Hippocampal formation (tissue), 2 donors: Measurements from ENCODE around the gene TAS2R5.
"Not testable (repeated sequence)": the region's sequence is repeated elsewhere in the genome, so short reads cannot be mapped to it uniquely, and the experiment has no call there.

Experiments used
- DNase-seq, 2 donors: peaks; one replicate each; lab custom pipeline; 2025; lab: John Stamatoyannopoulos, UW

TAS2R5 gene, protein sequence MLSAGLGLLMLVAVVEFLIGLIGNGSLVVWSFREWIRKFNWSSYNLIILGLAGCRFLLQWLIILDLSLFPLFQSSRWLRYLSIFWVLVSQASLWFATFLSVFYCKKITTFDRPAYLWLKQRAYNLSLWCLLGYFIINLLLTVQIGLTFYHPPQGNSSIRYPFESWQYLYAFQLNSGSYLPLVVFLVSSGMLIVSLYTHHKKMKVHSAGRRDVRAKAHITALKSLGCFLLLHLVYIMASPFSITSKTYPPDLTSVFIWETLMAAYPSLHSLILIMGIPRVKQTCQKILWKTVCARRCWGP

DNA sequence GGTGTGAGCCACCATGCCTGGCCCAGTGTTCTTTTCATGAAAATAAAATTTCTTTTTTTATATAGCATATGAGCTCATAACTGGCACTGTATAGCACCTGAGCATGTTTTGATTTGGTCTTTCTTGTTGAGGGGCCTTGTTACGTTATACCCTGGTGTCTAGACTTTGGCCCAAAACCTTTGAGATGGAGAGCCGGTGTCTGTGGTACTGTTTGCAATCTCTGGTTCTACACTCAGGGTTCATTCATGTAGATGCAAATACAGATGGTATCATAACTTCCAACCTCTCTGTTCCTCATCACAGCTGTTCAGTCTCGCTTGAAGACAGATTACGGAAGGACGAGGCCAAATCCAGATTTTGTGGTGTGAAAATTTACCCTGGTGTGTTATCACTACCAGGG lies at the start of gene TAS2R5:
Gene TAS2R5, plus strand, starts transcription at position 301 of the 400 bp plus-strand sequence. CDS start 145 bp downstream, outside the sequence.
- no peak for DNase-seq

DNA sequence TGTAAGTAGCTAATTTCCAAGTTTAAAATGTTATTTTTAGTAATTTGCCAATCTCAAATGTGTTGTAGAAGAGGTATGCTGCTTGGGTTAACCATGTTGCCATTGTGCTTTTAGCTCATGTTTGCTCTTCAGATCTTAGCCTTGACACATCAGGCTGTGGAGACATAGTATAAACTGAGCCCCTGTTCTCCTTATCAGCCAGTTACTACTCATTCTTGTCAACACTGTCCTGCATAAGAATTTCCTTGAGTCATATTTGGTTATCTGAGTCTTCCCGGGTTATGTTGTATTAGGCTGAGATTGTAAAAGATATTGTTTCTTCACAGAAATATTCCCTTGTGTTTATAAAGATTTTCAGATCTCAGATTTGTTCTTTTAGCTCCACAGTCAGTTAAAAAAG lies 47.8 kb upstream of the TAS2R5 start:
- DNase-seq = no peak

DNA sequence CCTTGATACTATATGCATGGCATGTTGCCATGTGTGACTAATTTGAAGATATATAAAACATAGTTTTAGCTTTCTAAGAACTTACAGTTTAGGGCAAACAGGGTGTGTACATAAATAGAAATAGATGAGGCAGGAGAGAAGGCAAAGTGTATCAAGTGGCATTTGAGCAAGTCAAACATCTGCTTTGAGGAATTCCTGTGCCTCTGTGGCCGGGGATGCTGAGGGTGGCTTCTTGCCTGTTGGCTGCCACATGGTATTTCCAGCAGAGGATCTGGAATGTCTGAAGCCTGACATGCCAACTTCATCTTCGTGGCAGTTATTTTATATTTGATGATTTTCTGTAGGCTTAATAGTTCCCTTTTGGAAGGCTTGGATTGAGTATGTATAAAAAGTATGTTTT lies 45.9 kb upstream of the TAS2R5 start:
- DNase-seq = no peak

DNA sequence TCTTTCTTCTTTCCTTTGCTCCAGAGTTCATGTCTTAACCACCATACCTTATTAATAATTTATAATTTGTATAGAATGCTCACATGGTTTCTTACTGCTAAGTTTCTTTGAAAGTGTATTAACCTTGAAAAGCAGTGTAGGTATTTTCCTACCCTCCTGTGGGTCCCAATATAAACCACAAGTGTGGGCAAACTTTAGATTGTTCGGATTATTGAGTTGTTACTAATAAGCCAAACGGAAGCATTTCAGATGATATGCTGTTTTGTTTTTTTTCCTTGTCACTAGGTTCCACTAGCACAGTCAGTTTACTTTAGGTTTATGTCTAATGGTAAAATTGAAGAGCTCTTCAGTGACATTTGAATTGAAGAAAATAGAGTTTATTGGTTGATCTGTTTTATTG lies 41.6 kb upstream of the TAS2R5 start:
- DNase-seq = no peak

DNA sequence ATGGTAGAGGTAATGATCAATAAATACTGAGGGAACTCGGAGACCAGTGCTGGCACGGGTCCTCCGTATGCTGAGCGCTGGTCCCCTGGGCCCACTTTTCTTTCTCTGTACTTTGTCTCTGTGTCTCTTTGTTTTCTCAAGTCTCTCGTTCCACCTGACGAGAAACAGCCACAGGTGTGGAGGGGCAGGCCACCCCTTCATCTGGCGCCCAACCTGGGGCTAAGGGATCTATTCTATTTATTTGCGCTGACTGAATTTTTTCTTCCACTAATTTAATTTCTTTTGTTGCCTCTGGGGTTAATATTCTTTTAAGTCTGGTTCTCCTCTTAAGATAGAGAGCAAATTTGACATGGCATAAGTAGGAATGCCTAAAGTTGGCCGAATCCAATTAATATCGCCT lies 38.1 kb upstream of the TAS2R5 start:
- DNase-seq = not testable (repeated sequence)

DNA sequence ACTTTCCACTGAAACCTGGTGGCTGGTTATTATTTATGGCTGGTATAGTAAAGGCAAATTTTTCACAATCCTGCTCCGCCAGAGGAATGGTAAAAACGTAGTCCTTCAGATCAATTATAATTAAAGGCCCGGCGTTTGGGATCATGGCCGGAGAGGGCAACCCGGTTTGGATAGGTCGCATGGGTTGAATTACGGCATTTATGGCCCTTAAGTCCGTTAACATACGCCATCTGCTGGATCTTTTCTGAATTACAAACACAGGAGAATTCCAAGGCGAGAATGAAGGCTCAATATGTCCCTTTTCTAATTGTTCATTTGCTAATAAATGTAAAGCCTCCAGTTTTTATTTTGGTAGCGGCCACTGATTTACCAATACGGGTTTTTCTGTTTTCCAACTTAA lies 37.4 kb upstream of the TAS2R5 start:
- DNase-seq = no peak

DNA sequence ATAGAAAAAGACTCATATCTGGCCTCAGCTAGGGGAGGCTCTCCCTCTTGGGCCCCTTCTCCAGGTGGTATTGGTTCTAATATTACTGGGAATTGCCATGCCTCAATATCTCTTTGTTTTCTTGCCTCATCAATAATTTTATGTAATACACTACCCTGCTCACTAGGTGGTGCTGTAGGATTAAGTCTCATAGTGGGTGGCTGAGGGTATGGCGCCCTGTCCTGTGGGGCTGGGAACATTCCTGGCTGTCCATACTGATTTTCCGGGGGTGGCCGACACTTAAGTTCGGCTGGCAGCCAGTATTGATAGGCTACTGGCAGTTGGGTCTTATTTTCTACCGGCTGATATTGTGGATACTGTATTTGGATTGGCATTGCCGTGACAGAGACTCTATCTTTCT lies 35.1 kb upstream of the TAS2R5 start:
- DNase-seq = no peak

DNA sequence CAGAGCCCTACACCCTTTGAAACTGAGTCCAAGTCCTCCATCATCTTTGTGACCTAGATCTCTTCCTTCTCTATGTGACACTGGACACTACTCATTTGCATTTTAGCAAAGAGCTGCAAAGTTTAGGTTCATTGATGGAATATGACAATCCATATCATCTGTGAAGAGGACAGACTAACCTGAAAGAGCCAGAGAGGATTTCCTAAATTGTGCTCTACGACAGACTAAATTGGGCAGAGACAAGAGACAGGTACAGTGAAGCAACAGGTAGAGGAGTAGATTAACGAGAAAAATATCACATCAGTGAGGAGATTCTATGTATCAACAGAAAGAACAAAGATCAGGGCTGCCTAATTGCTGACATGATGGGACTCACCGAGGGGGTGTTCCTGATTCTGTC lies 26.2 kb upstream of the TAS2R5 start, which contains the start of gene TAS2R3:
Gene TAS2R3, plus strand, starts transcription at position 301 of the 400 bp plus-strand sequence. Its CDS starts 62 bp downstream, at position 363.
- no peak for DNase-seq

DNA sequence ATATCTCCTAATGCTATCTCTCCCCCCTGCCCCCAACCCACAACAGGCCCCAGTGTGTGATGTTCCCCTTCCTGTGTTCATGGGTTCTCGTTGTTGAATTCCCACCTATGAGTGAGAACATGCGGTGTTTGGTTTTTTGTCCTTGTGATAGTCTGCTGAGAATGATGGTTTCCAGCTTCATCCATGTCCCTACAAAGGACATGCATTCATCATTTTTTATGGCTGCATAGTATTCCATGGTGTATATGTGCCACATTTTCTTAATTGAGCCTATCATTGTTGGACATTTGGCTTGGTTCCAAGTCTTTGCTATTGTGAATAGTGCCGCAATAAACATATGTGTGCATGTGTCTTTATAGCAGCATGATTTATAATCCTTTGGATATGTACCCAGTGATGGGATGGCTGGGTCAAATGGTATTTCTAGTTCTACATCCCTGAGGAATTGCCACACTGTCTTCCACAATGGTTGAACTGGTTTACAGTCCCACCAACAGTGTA lies 19.9 kb upstream of the TAS2R5 start:
- not testable (repeated sequence) for DNase-seq

DNA sequence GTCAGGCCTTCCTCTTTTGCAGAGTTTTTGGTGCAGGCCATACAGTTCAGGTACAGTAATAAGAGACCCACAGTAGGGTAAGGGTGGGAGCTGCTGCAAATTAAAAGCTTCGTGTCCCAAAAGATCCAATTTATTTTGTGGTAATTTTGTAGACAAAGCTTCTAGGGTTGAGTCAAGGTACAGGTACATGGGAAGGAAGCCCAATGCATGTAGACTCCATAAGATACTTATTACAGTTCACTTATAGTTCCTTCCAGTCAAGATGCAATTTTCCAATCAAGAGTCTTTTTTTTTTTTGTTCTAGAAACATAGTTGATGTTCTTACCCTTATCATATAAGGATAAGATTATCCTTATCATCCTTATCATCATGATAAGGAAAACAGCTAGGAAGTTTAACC lies 13.6 kb upstream of the TAS2R5 start, which contains the start of gene TAS2R4:
Gene TAS2R4, plus strand, starts transcription at position 301 of the 400 bp plus-strand sequence. CDS start 1,815 bp downstream, outside the sequence.
- no peak for DNase-seq

DNA sequence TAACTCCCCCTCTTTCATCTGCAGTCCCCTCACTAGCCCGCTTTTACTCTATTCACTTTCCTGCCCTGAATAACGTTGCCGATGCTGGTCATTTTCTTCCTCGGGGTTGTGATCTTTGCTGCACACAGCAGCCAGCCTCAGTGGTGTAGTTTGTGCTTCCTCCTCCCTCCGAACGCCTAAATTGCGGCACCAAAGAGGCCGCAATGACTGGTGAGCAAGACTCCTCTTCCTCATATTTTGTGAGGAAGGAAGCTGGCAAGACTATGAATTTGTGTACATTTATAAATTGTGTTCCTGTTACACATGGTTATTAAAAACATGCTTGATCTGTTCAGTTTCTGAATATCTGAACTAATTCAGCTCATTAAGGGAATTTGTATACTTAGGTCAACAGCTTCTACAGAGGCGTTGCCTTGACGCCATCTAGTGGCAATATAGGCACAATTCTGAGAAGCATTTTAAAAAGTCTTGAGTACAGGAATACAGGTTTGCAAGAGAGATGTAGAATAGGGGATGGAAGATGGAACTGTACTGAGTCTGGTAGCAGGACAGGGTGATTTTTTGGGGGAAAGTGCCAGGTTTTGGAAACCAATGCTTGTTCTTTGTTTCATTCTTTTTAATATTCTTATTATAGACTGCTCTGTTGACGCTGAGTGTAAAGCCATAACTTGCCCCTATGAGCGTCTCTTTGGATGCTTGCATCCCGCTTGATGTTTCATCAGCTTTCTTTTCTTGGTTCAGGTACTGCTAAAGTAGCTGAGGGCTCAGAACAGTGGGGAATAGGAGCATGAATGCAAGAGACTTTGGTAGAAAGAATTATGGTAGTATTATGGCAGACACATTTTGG lies 4.1 kb upstream of the TAS2R5 start:
- peak in 1 of 2 donors; percentile 63 for DNase-seq

DNA sequence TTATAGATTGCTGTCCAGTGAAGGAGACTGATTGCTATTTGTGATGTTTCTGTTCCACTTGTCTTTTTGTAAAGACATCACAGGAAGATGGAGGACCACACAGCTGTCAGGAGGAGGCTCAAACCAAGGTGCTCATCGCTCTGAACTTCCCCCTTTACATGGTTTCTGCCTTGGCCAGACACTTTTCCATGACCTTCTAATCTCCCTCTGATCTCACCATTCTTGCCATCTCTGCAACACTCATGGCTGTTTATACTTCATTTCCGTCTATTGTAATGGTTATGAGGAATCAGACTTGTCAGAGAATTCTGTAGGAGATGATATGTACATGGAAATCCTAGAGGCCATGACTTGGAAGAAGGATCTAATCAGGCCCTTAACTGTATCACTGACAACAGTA lies 1.7 kb upstream of the TAS2R5 start:
- no peak for DNase-seq

DNA sequence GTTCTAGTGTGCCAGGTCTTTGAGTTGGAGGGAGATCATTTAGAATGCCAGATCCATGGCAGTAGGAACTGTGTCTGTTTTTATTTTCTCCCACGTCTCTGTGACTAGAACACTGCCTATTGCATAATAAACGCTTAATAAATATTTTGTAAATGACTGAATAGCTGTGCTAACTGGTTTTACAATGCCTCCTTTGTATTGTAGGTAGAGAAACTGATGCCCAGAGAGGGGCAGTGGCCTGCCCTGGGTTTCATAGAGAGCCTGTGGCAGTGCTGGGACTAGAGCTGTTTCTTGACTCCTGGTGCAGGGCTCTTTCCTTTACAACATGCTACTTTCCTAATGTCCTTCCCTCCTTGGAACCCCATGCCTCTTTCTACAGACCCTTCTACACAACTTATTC lies 2.5 kb downstream of the TAS2R5 start:
- no peak for DNase-seq

DNA sequence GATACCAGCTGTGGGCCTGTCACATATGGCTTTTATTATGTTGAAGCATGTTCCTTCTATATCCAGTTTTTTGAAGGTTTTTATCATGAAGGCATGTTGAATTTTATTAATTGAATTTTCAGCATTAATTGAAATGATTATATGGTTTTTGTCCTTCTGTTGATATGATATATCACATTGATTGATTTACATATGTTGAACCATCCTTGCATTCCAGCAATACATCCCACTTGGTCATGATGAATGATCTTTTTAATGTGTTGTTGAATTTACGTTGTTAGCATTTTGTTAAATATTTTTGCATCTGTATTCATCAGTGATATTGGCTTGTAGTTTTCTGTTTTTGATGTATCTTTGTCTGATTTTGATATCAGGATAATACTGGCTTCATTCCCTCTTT lies 30.1 kb downstream of the TAS2R5 start:
- no peak for DNase-seq

DNA sequence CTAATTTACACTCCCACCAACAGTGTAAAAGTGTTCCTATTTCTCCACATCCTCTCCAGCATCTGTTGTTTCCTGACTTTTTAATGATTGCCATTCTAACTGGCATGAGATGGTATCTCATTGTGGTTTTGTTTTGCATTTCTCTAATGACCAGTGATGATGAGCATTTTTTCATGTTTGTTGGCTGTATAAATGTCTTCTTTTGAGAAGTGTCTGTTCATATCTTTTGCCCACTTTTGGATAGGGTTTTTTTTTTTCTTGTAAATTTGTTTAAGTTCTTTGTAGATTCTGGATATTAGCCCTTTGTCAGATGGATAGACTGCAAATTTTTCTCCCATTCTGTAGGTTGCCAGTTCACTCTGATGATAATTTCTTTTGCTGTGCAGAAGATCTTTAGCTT lies 32.4 kb downstream of the TAS2R5 start:
- DNase-seq = not testable (repeated sequence)

DNA sequence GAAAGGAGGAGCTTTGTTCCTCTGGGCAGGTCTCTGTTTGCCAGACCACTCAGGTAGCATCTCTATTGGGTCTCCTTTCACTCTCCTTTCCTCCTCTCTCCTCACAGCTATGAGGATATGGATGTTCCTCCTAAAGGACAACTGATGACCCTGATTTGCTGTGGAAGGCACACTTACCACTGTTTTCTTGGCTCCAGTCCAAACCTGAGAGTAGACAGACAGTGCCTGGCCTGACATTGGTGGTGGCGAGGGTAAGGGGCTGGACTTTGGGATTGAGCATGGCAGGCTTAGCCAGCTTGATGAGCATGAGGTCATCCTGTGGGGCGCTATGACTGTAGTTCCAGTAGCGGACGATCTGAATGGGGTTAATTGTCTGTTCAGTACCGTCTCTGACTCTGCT lies 47.7 kb downstream of the TAS2R5 start:
- no peak for DNase-seq

DNA sequence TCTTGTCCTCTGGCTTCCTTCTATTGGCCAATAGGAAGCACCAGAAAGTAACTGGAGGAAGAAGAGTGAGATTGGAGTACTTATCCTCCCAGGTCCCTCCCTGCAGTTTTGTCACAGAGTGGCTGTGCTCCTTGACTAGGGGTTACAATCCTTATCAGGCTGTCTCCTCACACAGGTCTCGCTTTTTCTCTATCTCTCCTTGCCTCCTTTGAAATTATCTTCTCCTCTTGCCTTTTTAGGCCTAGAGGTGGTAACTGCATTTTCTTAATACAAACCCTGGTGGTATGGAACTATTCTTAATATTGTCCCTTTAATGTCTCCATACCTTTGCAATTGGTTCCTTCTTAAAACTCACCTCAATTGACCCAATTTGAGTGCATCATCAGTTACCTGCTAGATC lies 48.6 kb downstream of the TAS2R5 start:
- DNase-seq = no peak

DNA sequence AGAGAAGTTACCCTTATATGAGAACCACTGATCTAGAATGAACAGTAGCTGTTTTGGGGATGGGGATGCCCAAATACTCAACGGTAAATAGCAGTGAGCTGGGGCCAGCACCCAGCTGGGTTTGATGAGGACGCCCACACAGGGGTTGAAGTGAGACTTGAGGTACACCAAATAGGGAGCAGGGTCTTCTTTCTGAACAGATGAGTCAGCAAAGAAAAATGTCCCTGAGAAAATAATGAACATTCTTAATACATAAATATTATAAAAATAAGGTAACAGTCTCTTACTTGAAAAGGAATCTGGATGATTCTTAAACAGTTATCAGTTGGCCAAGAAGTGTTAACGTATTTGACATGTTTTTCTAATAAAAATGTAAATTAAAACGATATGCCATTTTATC lies 49.2 kb downstream of the TAS2R5 start:
- no peak for DNase-seq

DNA sequence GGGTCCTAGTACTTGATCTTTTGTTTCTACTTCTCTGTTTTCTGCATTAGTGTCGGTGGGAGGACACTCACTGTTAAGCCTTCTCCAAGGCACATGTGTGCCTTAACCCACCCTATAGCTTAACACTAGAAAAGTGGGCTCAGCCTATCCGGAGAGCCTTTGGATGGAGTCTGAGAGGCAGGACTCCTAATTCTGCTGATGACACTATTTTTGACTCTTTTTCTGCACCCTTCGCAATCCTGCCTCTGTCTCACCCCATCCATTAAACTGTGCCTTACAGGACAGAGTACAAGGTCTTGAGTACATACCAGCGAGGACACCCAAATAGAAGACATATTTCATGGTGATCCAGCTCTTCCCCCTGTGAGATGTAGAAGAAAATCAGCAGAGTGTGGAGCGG lies 50.7 kb downstream of the TAS2R5 start:
- DNase-seq = no peak
